ENCODE data around the gene MFAP4.

Gene MFAP4

DNA sequence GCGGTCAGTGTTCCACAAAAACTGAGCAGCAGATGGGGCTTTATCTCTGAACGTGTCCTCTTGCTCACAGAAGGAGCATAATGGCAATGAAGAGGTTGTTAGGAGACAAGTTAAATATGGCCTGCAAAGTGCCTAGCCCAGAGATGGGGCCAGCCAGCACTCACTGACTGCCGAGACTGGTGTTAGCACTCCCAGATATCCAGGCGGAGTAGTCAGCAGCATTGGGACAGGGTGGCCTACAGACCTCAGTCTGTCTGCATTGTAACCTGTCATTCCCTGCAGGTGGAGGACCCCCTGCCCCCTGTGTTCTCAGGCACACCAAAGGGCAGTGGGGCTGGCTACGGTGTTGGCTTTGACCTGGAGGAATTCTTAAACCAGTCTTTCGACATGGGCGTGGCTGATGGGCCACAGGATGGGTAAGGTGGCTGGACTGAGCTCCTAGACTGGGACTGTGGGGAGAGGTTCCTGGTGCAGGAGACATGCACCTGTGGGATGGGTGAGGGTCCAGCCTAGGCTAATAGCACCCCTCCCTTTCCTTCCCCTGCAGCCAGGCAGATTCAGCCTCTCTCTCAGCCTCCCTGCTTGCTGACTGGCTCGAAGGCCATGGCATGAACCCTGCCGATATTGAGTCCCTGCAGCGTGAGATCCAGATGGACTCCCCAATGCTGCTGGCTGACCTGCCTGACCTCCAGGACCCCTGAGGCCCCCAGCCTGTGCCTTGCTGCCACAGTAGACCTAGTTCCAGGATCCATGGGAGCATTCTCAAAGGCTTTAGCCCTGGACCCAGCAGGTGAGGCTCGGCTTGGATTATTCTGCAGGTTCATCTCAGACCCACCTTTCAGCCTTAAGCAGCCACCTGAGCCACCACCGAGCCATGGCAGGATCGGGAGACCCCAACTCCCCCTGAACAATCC is 4.2 kb downstream of the MFAP4 start:
- Histone ChIP-seq H3K9me3 (ENCODE audit: insufficient read depth, low read depth, low read length) (no peaks in the 10 kb centered on the region), H3K27me3 (ENCODE audit: insufficient read depth, low read length, poor library complexity, severe bottlenecking) (no peaks in the 10 kb centered on the region), H3K9me2 (replicated peaks; ENCODE audit: low read depth, low read length) (no peaks in the 10 kb centered on the region), H3K36me3 (ENCODE audit: insufficient read depth, low read length) (peaks cover 14% of the 10 kb centered on the region; the same call in 1 of the 2 replicates), H3K4me3 (ENCODE audit: low read length, poor library complexity, severe bottlenecking) (no peak overlapping the region), H3K4me2 (ENCODE audit: low read depth, low read length, poor library complexity, severe bottlenecking) (no peak overlapping the region), H4K20me1 (ENCODE audit: insufficient read depth, low read length, poor library complexity, severe bottlenecking) (no peaks in the 10 kb centered on the region), H3K79me2 (ENCODE audit: insufficient read depth, low read length) (peaks cover 24% of the 10 kb centered on the region), H3K4me1 (ENCODE audit: insufficient read depth, low read length, poor library complexity, severe bottlenecking) (peaks cover 11% of the 10 kb centered on the region), H2AFZ (ENCODE audit: low read length) (no peak overlapping the region), H3K9ac (ENCODE audit: low read depth, low read length, poor library complexity, severe bottlenecking) (no peak overlapping the region), H3F3A (ENCODE audit: low read depth) (no peaks in the 10 kb centered on the region)
- no peak for TF ChIP-seq CTCF (conservative IDR thresholded peaks at IDR 0.05; ENCODE audit: low read length)
- TF ChIP-seq EZH2phosphoT487 (IDR thresholded peaks at IDR 0.05; ENCODE audit: borderline replicate concordance), result no peak

DNA sequence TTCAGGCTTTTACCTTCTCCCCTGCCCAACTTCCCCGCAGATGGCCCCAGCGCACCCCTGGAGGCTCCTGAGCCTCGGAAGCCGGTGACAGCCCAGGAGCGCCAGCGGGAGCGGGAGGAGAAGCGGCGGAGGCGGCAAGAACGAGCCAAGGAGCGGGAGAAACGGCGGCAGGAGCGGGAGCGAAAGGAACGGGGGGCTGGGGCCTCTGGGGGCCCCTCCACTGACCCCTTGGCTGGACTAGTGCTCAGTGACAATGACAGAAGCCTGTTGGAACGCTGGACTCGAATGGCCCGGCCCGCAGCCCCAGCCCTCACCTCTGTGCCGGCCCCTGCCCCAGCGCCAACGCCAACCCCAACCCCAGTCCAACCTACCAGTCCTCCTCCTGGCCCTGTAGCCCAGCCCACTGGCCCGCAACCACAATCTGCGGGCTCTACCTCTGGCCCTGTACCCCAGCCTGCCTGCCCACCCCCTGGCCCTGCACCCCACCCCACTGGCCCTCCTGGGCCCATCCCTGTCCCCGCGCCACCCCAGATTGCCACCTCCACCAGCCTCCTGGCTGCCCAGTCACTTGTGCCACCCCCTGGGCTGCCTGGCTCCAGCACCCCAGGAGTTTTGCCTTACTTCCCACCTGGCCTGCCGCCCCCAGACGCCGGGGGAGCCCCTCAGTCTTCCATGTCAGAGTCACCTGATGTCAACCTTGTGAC is 5.1 kb downstream of the MFAP4 start:
- no peaks in the 10 kb centered on the region for H4K20me1 ChIP-seq (ENCODE audit: insufficient read depth, low read length, poor library complexity, severe bottlenecking)
- H3K9ac ChIP-seq (ENCODE audit: low read depth, low read length, poor library complexity, severe bottlenecking), result no peak overlapping the region
- no peaks in the 10 kb centered on the region for H3F3A ChIP-seq (ENCODE audit: low read depth)
- TF ChIP-seq CTCF (conservative IDR thresholded peaks at IDR 0.05; ENCODE audit: low read length) (no peak), EZH2phosphoT487 (IDR thresholded peaks at IDR 0.05; ENCODE audit: borderline replicate concordance) (no peak)
- no peaks in the 10 kb centered on the region for H3K9me3 ChIP-seq (ENCODE audit: insufficient read depth, low read depth, low read length)
- H3K4me3 ChIP-seq (ENCODE audit: low read length, poor library complexity, severe bottlenecking), result no peak overlapping the region
- peaks cover 24% of the 10 kb centered on the region for H3K79me2 ChIP-seq (ENCODE audit: insufficient read depth, low read length)
- no peak overlapping the region for H2AFZ ChIP-seq (ENCODE audit: low read length)
- H3K9me2 ChIP-seq (replicated peaks; ENCODE audit: low read depth, low read length), result no peaks in the 10 kb centered on the region
- no peaks in the 10 kb centered on the region for H3K27me3 ChIP-seq (ENCODE audit: insufficient read depth, low read length, poor library complexity, severe bottlenecking)
- H3K4me1 ChIP-seq (ENCODE audit: insufficient read depth, low read length, poor library complexity, severe bottlenecking), result peaks cover 10% of the 10 kb centered on the region
- H3K36me3 ChIP-seq (ENCODE audit: insufficient read depth, low read length), result peaks cover 14% of the 10 kb centered on the region; the same call in 1 of the 2 replicates
- no peak overlapping the region for H3K4me2 ChIP-seq (ENCODE audit: low read depth, low read length, poor library complexity, severe bottlenecking)

DNA sequence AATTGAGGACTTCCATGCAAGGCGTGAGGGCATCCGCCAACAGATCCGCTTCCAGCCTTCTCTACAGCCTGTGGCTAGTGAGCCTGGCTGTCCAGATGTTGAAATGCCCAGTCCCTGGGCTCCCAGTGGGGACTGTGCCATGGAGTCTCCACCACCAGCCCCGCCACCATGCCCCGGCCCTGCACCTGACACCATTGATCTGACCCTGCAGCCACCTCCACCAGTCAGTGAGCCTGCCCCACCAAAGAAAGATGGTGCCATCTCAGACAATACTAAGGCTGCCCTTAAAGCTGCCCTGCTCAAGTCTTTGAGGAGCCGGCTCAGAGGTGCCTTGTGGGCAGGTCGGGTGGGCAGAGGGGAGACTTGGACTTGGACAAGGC is 5.6 kb downstream of the MFAP4 start:
- H3K9me2 ChIP-seq (replicated peaks; ENCODE audit: low read depth, low read length), result no peaks in the 10 kb centered on the region
- peaks cover 24% of the 10 kb centered on the region for H3K79me2 ChIP-seq (ENCODE audit: insufficient read depth, low read length)
- no peak overlapping the region for H3K4me3 ChIP-seq (ENCODE audit: low read length, poor library complexity, severe bottlenecking)
- no peak overlapping the region for H3K9ac ChIP-seq (ENCODE audit: low read depth, low read length, poor library complexity, severe bottlenecking)
- no peak overlapping the region for H3K4me2 ChIP-seq (ENCODE audit: low read depth, low read length, poor library complexity, severe bottlenecking)
- no peaks in the 10 kb centered on the region for H3K9me3 ChIP-seq (ENCODE audit: insufficient read depth, low read depth, low read length)
- peaks cover 11% of the 10 kb centered on the region for H3K4me1 ChIP-seq (ENCODE audit: insufficient read depth, low read length, poor library complexity, severe bottlenecking)
- TF ChIP-seq EZH2phosphoT487 (IDR thresholded peaks at IDR 0.05; ENCODE audit: borderline replicate concordance) (no peak), CTCF (conservative IDR thresholded peaks at IDR 0.05; ENCODE audit: low read length) (no peak)
- peaks cover 14% of the 10 kb centered on the region; the same call in 1 of the 2 replicates for H3K36me3 ChIP-seq (ENCODE audit: insufficient read depth, low read length)
- H3F3A ChIP-seq (ENCODE audit: low read depth), result no peaks in the 10 kb centered on the region
- no peaks in the 10 kb centered on the region for H3K27me3 ChIP-seq (ENCODE audit: insufficient read depth, low read length, poor library complexity, severe bottlenecking)
- H2AFZ ChIP-seq (ENCODE audit: low read length), result no peak overlapping the region
- H4K20me1 ChIP-seq (ENCODE audit: insufficient read depth, low read length, poor library complexity, severe bottlenecking), result no peaks in the 10 kb centered on the region

Measured in Loucy (cell line).